ENCODE measurements around the gene FAM107B. TPM values are rescaled to one million over a fixed set of nuclear protein-coding genes. Genes with fewer than 3 reads are reported as not detected.

Gene FAM107B
- total and polyA plus RNA-seq, 2 experiments from 2014 or later, result 85.5 to 85.9 TPM

GRCh38 chr10:14806318-14806717 is 31.6 kb upstream of the FAM107B start:
- H3K27me3 ChIP-seq, result no peaks in the 10 kb centered on the region
- no peak for DNase-seq (ENCODE audit: low spot score)
- no peaks in the 10 kb centered on the region for H3K9me2 ChIP-seq (replicated peaks; ENCODE audit: insufficient read depth)
- no peaks in the 10 kb centered on the region for H3K79me2 ChIP-seq
- H2AFZ ChIP-seq, result no peak overlapping the region
- H3K4me2 ChIP-seq, result no peak overlapping the region
- no peaks in the 10 kb centered on the region for H4K20me1 ChIP-seq (ENCODE audit: insufficient read depth, poor library complexity, severe bottlenecking)
- H3K9me3 ChIP-seq (ENCODE audit: low read depth), result no peaks in the 10 kb centered on the region
- no peak for TF ChIP-seq CTCF (IDR thresholded peaks at IDR 0.05; ENCODE audit: poor library complexity)
- no peak for TF ChIP-seq EZH2phosphoT487 (IDR thresholded peaks at IDR 0.05; ENCODE audit: low read depth, severe bottlenecking, unreplicated experiment)
- no peak for TF ChIP-seq EZH2 (IDR thresholded peaks at IDR 0.05; ENCODE audit: borderline replicate concordance)
- no peak overlapping the region for H3K27ac ChIP-seq
- 83% methylated on average over 3 of the region's 3 CpGs for WGBS (ENCODE audit: low lambda C conversion rate, missing lambda C conversion rate)
- H3K4me1 ChIP-seq (ENCODE audit: insufficient read depth), result no peaks in the 10 kb centered on the region
- no peak overlapping the region for H3K4me3 ChIP-seq
- no peaks in the 10 kb centered on the region for H3K36me3 ChIP-seq (replicated peaks; ENCODE audit: insufficient read depth, low read depth)

GRCh38 chr10:14803827-14804226 is 29.1 kb upstream of the FAM107B start:
- no peak overlapping the region for H3K27ac ChIP-seq
- H2AFZ ChIP-seq, result no peak overlapping the region
- H3K4me2 ChIP-seq, result no peak overlapping the region
- H3K4me3 ChIP-seq, result no peak overlapping the region
- TF ChIP-seq CTCF (IDR thresholded peaks at IDR 0.05; ENCODE audit: poor library complexity) (no peak), EZH2phosphoT487 (IDR thresholded peaks at IDR 0.05; ENCODE audit: low read depth, severe bottlenecking, unreplicated experiment) (no peak), EZH2 (IDR thresholded peaks at IDR 0.05; ENCODE audit: borderline replicate concordance) (no peak)
- no peaks in the 10 kb centered on the region for H3K79me2 ChIP-seq
- H4K20me1 ChIP-seq (ENCODE audit: insufficient read depth, poor library complexity, severe bottlenecking), result no peaks in the 10 kb centered on the region
- WGBS (ENCODE audit: low lambda C conversion rate, missing lambda C conversion rate), result 86% methylated on average over 1 of the region's 1 CpG
- H3K36me3 ChIP-seq (replicated peaks; ENCODE audit: insufficient read depth, low read depth), result no peaks in the 10 kb centered on the region
- DNase-seq (ENCODE audit: low spot score), result no peak
- no peaks in the 10 kb centered on the region for H3K4me1 ChIP-seq (ENCODE audit: insufficient read depth)
- H3K27me3 ChIP-seq, result no peaks in the 10 kb centered on the region
- H3K9me2 ChIP-seq (replicated peaks; ENCODE audit: insufficient read depth), result no peaks in the 10 kb centered on the region
- H3K9me3 ChIP-seq (ENCODE audit: low read depth), result no peaks in the 10 kb centered on the region

- no peak overlapping the region for H3K27ac ChIP-seq
- no peak overlapping the region for H3K4me2 ChIP-seq
- peaks cover 4% of the 10 kb centered on the region for H3K27me3 ChIP-seq
- H4K20me1 ChIP-seq (ENCODE audit: insufficient read depth, poor library complexity, severe bottlenecking), result no peaks in the 10 kb centered on the region
- no peak overlapping the region for H3K4me3 ChIP-seq
- no peaks in the 10 kb centered on the region for H3K4me1 ChIP-seq (ENCODE audit: insufficient read depth)
- H3K9me3 ChIP-seq (ENCODE audit: low read depth), result no peaks in the 10 kb centered on the region
- no peaks in the 10 kb centered on the region for H3K79me2 ChIP-seq
- 69% methylated on average over 5 of the region's 5 CpGs for WGBS (ENCODE audit: low lambda C conversion rate, missing lambda C conversion rate)
- H3K36me3 ChIP-seq (replicated peaks; ENCODE audit: insufficient read depth, low read depth), result no peaks in the 10 kb centered on the region
- H3K9me2 ChIP-seq (replicated peaks; ENCODE audit: insufficient read depth), result no peaks in the 10 kb centered on the region
- DNase-seq (ENCODE audit: low spot score), result no peak
- TF ChIP-seq CTCF (IDR thresholded peaks at IDR 0.05; ENCODE audit: poor library complexity) (no peak), EZH2 (IDR thresholded peaks at IDR 0.05; ENCODE audit: borderline replicate concordance) (no peak), EZH2phosphoT487 (IDR thresholded peaks at IDR 0.05; ENCODE audit: low read depth, severe bottlenecking, unreplicated experiment) (no peak)
- no peak overlapping the region for H2AFZ ChIP-seq
These were observed 27.0 kb upstream of the FAM107B start for GRCh38 chr10:14801723-14802122.

- peaks cover 4% of the 10 kb centered on the region for H3K27me3 ChIP-seq
- H3K79me2 ChIP-seq, result no peaks in the 10 kb centered on the region
- no peak for DNase-seq (ENCODE audit: low spot score)
- H3K4me3 ChIP-seq, result no peak overlapping the region
- H3K36me3 ChIP-seq (replicated peaks; ENCODE audit: insufficient read depth, low read depth), result no peaks in the 10 kb centered on the region
- no peak overlapping the region for H3K4me2 ChIP-seq
- H4K20me1 ChIP-seq (ENCODE audit: insufficient read depth, poor library complexity, severe bottlenecking), result no peaks in the 10 kb centered on the region
- TF ChIP-seq EZH2 (IDR thresholded peaks at IDR 0.05; ENCODE audit: borderline replicate concordance) (no peak), EZH2phosphoT487 (IDR thresholded peaks at IDR 0.05; ENCODE audit: low read depth, severe bottlenecking, unreplicated experiment) (no peak), CTCF (IDR thresholded peaks at IDR 0.05; ENCODE audit: poor library complexity) (no peak)
- H3K4me1 ChIP-seq (ENCODE audit: insufficient read depth), result no peaks in the 10 kb centered on the region
- 40% methylated on average over 1 of the region's 1 CpG for WGBS (ENCODE audit: low lambda C conversion rate, missing lambda C conversion rate)
- no peak overlapping the region for H3K27ac ChIP-seq
- no peaks in the 10 kb centered on the region for H3K9me2 ChIP-seq (replicated peaks; ENCODE audit: insufficient read depth)
- H3K9me3 ChIP-seq (ENCODE audit: low read depth), result no peaks in the 10 kb centered on the region
- no peak overlapping the region for H2AFZ ChIP-seq
These were observed 25.7 kb upstream of the FAM107B start for GRCh38 chr10:14800397-14800796.

Measured in hepatocyte (in vitro differentiated cells).